ENCODE results near the gene LANCL2.
"Not testable (repeated sequence)": the region's sequence is repeated elsewhere in the genome, so short reads cannot be mapped to it uniquely, and the experiment has no call there.

The LANCL2 gene

DNA sequence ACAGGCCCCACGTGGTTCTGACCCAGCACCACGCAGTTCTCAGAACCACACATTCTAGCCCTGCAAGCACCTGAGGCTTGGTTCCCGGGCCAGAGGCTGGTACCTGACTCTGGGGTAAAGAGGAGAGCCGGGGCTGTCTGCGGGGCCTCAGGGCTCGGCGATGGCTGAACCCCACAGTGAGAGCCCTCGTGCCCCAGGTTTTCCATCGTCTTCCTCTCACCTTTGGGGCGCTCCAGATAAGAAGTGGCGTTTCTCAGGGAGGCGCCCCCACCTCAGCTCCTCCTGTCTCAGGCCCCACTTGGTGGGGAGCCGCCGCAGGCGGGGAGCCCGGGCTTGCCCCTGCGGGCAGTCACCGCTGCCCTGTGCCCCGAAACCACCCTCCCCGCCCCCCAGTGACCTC, 2.2 kb upstream of the LANCL2 start:
- DNase-seq (ENCODE audit: low spot score): no peak

DNA sequence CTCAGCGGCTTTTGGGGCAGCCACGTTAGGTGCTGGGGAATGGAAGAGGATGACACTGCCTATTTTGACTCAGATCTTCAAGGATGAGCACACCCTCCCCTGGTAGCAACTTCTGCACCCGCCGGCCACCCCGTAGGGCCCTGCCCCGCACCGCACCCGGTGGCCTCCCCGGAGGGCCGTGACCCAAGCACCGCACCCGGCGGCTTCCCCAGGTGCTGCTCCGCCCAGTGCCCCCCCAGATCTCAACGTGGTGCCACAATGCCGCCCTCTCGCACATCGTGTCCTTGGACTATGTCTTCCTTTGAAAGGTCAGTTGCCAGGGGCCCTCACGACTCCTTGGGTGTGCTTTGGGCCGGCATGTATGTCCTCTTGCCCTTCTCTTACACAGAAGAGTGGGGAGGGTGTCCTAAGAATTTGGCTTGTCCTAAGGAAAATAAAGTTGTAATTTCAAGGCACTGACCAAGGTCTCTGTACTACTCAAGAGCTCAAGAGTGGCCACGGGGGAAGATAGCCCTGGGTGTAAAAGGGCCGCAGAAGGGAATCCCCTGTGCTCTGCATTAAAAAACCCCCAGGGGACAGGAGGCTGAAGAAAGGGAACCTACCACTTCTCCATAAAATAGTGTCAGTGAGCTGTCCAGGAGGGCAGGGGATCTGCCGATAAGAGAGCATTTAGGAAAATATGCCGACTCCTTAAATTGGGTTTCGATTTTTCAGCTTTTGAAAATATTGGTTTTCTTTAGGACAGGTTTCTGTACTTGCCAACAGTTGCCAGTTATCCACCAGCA, 1.6 kb upstream of the LANCL2 start:
- DNase-seq (ENCODE audit: low spot score): no peak

GRCh38 chr7:55365675-55366460, 731 bp downstream of the LANCL2 start:
- peak; percentile 91 for DNase-seq (ENCODE audit: low spot score)

GRCh38 chr7:55366461-55367070, 1.4 kb downstream of the LANCL2 start:
- no peak for DNase-seq (ENCODE audit: low spot score)

- no peak for DNase-seq (ENCODE audit: low spot score)
These were observed 2.2 kb downstream of the LANCL2 start for GRCh38 chr7:55367283-55367840.

DNA sequence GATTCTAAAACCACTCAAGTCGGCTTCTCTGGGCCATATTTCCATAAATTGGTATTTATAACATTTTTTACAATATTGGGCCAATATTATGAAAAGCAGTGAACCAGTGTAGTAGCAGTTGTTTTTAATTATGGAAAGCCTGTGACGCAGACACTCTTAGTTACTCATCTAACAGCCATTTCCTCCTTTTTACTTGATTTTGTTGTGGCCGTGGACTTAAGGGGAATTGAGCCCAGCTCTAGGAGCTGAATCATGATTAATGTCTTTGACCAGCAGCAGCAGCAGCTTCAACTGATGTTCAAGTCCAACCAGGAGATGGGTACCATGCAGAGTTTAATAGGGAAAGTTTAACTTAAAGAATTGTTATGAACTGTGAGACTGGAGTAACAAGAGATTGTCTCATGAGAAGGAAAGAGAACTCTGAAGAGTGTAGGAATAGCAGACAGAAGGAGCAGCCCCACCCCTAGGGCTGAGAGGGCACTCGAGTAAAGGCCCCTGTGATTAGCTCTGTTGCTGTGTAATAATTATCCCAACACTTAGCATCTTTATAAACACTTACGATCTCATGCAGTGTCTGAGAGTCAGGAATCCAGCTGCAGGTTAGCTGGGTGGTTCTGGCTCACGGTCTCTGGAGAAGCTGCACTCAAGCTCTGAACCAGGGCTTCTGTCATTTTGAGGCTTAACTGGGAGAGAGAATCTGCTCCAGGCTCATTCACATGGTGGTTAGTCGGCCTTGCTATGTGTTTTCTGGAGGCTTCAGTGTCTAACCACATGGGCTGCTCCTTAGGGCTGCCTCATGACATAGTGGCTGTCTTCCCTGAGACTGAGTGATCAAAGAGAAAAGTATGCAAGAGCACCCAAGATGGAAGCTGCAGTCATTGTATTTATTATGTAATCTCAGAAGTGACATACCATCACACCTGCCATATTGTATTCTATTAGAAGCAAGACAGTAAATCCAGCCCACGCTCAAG, 4.6 kb downstream of the LANCL2 start:
- peak; percentile 72 for DNase-seq (ENCODE audit: low spot score)

GRCh38 chr7:55374213-55374612, 9.1 kb downstream of the LANCL2 start:
- no peak for DNase-seq (ENCODE audit: low spot score)

GRCh38 chr7:55375237-55375636, 10.1 kb downstream of the LANCL2 start:
- DNase-seq (ENCODE audit: low spot score): no peak

GRCh38 chr7:55377162-55377817, 12.2 kb downstream of the LANCL2 start:
- no peak for DNase-seq (ENCODE audit: low spot score)

- DNase-seq (ENCODE audit: low spot score): no peak
These were observed 14.1 kb downstream of the LANCL2 start for GRCh38 chr7:55379285-55379684.

GRCh38 chr7:55381189-55381588, 16.1 kb downstream of the LANCL2 start:
- no peak for DNase-seq (ENCODE audit: low spot score)

DNA sequence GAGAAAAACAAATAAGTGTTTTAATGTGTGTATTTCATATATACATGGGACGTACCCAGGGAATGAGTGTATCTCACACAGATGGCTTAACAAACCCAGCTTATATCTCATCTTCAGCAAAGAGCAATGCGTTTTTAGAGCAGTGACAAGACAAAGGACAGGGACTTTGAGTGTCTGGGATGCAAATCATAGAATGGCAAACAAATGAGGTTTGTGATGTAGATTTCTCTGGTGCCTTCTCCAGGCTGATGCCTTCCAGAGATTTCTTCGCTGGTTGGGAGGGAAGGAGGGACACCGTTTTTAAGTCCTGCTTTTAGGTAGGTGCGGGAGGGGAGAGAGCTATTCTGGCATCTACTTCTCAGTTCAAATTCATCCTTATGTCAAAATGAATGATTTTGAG, 16.6 kb downstream of the LANCL2 start:
- no peak for DNase-seq (ENCODE audit: low spot score)

- no peak for DNase-seq (ENCODE audit: low spot score)
These were observed 17.1 kb downstream of the LANCL2 start for GRCh38 chr7:55382251-55382650.

- DNase-seq (ENCODE audit: low spot score): no peak
These were observed 21.4 kb downstream of the LANCL2 start for GRCh38 chr7:55386541-55386940.

DNA sequence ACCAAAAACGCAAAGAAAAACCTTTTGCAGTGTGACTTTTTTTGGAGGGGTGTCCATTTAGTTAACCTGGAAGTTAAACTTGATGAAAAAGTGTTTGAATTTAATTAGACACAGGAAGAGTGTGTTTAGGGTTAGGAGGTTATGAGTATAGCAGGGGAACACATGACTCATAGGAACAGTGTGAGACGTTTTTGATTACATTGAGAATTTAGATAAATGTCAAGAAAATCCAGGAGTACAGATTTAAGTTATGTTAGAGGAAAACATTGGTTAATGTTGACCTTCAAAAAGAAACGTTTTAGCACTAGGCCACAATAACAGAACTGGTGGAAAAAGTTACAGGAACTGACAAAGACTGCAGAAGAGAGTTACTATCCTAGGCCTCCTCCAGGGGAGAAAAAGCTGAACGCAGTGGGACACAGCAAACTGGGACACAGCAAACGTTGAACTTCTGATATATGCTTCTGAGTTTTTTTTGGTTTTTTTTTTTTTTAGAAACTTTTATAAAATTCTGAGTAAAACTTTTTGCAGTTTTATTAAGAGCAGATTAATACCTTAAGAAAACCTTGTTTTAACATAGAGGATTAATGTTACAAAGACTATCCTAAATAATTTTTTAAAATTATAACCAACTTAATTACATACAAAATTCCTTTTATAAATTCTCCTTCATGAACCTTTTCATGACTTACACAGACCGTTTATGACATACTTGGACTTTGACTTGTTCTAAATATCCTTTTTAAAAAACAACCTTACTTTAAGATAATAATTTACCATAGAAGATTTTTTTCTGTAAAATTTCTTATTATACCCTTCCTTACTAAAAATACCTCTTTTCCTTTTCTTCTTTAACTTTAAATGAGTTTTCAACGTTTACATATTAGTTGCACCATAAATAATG, 22.2 kb downstream of the LANCL2 start:
- no peak for DNase-seq (ENCODE audit: low spot score)

- DNase-seq (ENCODE audit: low spot score): no peak
These were observed 31.2 kb downstream of the LANCL2 start for GRCh38 chr7:55396233-55396785.

DNA sequence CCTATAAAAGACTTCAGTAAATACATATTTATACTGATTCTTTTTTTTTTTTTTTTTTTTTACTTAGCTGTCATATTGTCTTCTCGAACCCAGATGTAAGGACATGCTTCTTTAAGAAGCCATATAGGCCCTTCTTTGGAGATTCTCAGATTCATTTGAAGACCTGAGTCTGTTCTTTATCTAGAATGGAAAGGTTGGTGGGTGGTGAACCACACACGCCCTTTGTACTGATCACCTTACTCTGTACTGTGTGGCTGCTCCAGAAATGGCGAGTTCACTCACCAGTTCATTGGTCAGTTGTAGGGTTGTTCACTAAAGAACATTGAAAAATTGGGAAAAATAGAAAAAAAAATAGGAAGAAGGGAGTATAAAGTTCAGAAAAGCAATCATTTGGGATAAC, 32.5 kb downstream of the LANCL2 start:
- no peak for DNase-seq (ENCODE audit: low spot score)

DNA sequence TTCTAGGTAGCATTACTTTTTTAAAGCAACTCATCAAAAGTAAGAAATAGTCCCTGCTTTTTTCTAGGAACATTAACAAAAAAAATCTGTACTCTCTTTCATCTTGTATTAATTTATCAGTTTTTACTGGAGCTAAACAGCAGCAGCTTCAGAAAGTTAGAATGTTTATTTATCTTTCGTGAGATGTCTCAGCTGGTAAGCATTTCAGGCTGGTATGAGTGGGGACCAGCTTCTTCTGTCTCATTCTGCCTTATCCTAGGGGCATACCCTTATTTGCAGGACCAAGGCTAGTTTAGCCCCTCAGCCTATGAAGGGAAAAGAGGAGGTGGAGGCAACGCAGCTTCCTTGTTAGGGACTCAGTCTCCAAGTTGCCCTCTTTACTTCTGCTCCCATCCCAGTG, 35.1 kb downstream of the LANCL2 start:
- peak; percentile 25 for DNase-seq (ENCODE audit: low spot score)

- DNase-seq (ENCODE audit: low spot score): not testable (repeated sequence)
These were observed 37.4 kb downstream of the LANCL2 start for GRCh38 chr7:55402506-55402905.

Measured in AG08395 (cell line).